Pericardium fibroblast (primary cell): ENCODE data around the gene ETNK2. TPM values are rescaled to one million over a fixed set of nuclear protein-coding genes. Genes with fewer than 3 reads are reported as not detected.

Experiments
- total RNA-seq: library from RNA; depleted of rRNA; stranded (reverse); fragments of >200 nt; gene quantifications from 2 replicates; pipeline ENCODE4 v1.2.3, GENCODE V29; 2015

Gene ETNK2
- 12.7 and 19.2 TPM in 2 replicates for total RNA-seq

GRCh38 chr1:204151552-204152309 lies at the start of gene ETNK2:
TSS of gene ETNK2 (minus strand) at chr1:204152044. CDS start at chr1:204151852, 192 bp downstream.

GRCh38 chr1:204196068-204196795 lies 44.4 kb upstream of the ETNK2 start, which contains the start of gene KISS1:
TSS of gene KISS1 (minus strand) at chr1:204196491. CDS start at chr1:204192876, 3,615 bp downstream.

GRCh38 chr1:204166219-204166618 lies 14.4 kb upstream of the ETNK2 start, which contains the start of gene REN:
TSS of gene REN (minus strand) at chr1:204166337. CDS start at chr1:204166293, 44 bp downstream.

Other genes starting within 250 kb of the ETNK2 start
- gene SOX13, start 78.9 kb downstream of the ETNK2 start, total RNA-seq: 12.7 and 15.9 TPM in 2 replicates
- not detected in 2 replicates for gene REN, start 14.3 kb upstream of the ETNK2 start, total RNA-seq
- gene KISS1, start 44.4 kb upstream of the ETNK2 start, total RNA-seq: not detected in 2 replicates
- not detected in 2 replicates for gene GOLT1A, start 61.9 kb upstream of the ETNK2 start, total RNA-seq
- 1.0 and 2.7 TPM in 2 replicates for gene PLEKHA6, start 207.9 kb upstream of the ETNK2 start, total RNA-seq